Body of pancreas (tissue), 4 donors: ENCODE results near the gene PFKFB4.

ENCODE experiments used
- CTCF ChIP-seq, 7 experiments: fragments of 450-650 bp in 4 of 7; fragments of 200-600 bp in 3 of 7; sonication (generic) in 3 of 7; IDR thresholded peaks; one replicate each; pipeline ENCODE4 v1.5.1; 2016 to 2019; ENCODE audit warnings: antibody characterized with exemption in 7 of 7
- POLR2A ChIP-seq, 3 donors: fragments of 450-650 bp; IDR thresholded peaks; one replicate each; pipeline ENCODE4 v1.6.1; 2016; ENCODE audit warnings: antibody characterized with exemption in 3 of 3, mild to moderate bottlenecking in 2 of 3

- TF ChIP-seq CTCF (IDR thresholded peaks at IDR 0.05) = no peak
- no peak for TF ChIP-seq POLR2A (IDR thresholded peaks at IDR 0.05)
Measured at GRCh38 chr3:48543271-48543866, 13.2 kb downstream of the PFKFB4 start.
